Motor neuron (in vitro differentiated cells): ENCODE results near the gene IRF2BPL. TPM values are rescaled to one million over a fixed set of nuclear protein-coding genes. Genes with fewer than 3 reads are reported as not detected.

Experiments
- ATAC-seq, 8 experiments: fragments of 200-7000 bp; cut with Tn5 transposase; replicated peaks in 6 of 8; 2 replicates each; pipeline ENCODE4 v1.8.0; 2021; ENCODE audit warnings: mild to moderate bottlenecking in 8 of 8, moderate library complexity in 8 of 8
- H3K27ac ChIP-seq, 2 donors: fragments of 250-450 bp; sonication (Bioruptor Pico); 2 replicates each; pipeline ENCODE4 v1.9.0; 2021; ENCODE audit warnings: antibody characterized with exemption in 2 of 2, mild to moderate bottlenecking in 2 of 2, moderate library complexity in 1 of 2
- H3K4me1 ChIP-seq, 2 donors: fragments of 250-450 bp; sonication (Bioruptor Pico); replicated peaks in 1 of 2; 2 replicates each; pipeline ENCODE4 v1.6.1; 2021; ENCODE audit warnings: antibody characterized with exemption in 2 of 2, mild to moderate bottlenecking in 2 of 2, moderate library complexity in 1 of 2
- H3K4me3 ChIP-seq, 5 donors: fragments of 250-450 bp; sonication (Bioruptor Pico); 2 replicates each; pipeline ENCODE4 v1.9.0; 2021; ENCODE audit warnings: antibody characterized with exemption in 5 of 5, mild to moderate bottlenecking in 5 of 5, moderate library complexity in 4 of 5
- WGBS, 10 experiments: fragments of 450-650 bp; shearing (Covaris generic); methylation state at CpG; one replicate each; pipeline ENCODE4 v1.0.0; 2022; 5-methylcytosine and 5-hydroxymethylcytosine counted together
- in situ Hi-C, 9 experiments: fragments of 400-800 bp; cut with MboI; loops; one replicate each; pipeline ENCODE4 v1.15.0; 2021; ENCODE audit warnings: low sequenced_read_pairs in 9 of 9, low pct_unique_long_range_greater_than_20kb in 2 of 9; ENCODE audit not compliant: unreplicated experiment in 9 of 9
- total RNA-seq, 8 experiments: library from RNA; unstranded; fragments of 300-600 nt; gene quantifications; 2 replicates each; pipeline versions ENCODE4 v1.2.3 to v1.2.4, GENCODE V29; 2022

IRF2BPL gene
- total RNA-seq, 8 experiments from 2014 or later = 15.9 to 68.1 (median 40.4) TPM

GRCh38 chr14:77052281-77053044, 24.0 kb upstream of the IRF2BPL start:
- Histone ChIP-seq H3K4me1 (peaks cover 0 to 10% of the 10 kb centered on the region in 2 donors), H3K27ac (no peak overlapping the region), H3K4me3 (no peak overlapping the region)
- 19 to 100% (median 92%) methylated on average over 1 to 8 of the region's 8 CpGs; no CpG with 5 or more reads in 4 of the 10 experiments for WGBS, 10 experiments
- in situ Hi-C loops = loop anchor here in 7 of 9 experiments (10.0 to 25.0 kb wide), 2 partner anchors 138 to 140 kb away; no protein-coding TSS in a partner anchor
- peak in 2 of 8 experiments; percentile 8 to 23 for ATAC-seq

- peak in 2 of 8 experiments; percentile 58 to 67 for ATAC-seq
These were observed 22.6 kb upstream of the IRF2BPL start for GRCh38 chr14:77051116-77051515.

GRCh38 chr14:77046721-77047120, 18.2 kb upstream of the IRF2BPL start:
- Histone ChIP-seq H3K4me3 (no peak overlapping the region), H3K27ac (no peak overlapping the region), H3K4me1 (peaks cover 37 to 49% of the 10 kb centered on the region in 2 donors)
- no peak for ATAC-seq
- in situ Hi-C loops = no loop called here
- 25 to 100% (median 90%) methylated on average over 1 to 3 of the region's 3 CpGs; no CpG with 5 or more reads in 1 of the 10 experiments for WGBS, 10 experiments

More at GRCh38 chr14:77051116-77051515, 22.6 kb upstream of the IRF2BPL start:
- no peak overlapping the region for H3K27ac ChIP-seq
- no peak overlapping the region for H3K4me3 ChIP-seq
- WGBS, 10 experiments = 0 to 100% (median 82%) methylated on average over 1 to 5 of the region's 11 CpGs; no CpG with 5 or more reads in 4 of the 10 experiments
- in situ Hi-C loops = loop anchor here in 7 of 9 experiments (10.0 to 25.0 kb wide), 2 partner anchors 136 to 139 kb away; no protein-coding TSS in a partner anchor
- peaks cover 0 to 10% of the 10 kb centered on the region in 2 donors for H3K4me1 ChIP-seq

GRCh38 chr14:77045238-77046162, 17.0 kb upstream of the IRF2BPL start:
- Histone ChIP-seq H3K27ac (no peak overlapping the region), H3K4me1 (peaks cover 49 to 55% of the 10 kb centered on the region in 2 donors), H3K4me3 (no peak overlapping the region)
- 0 to 77% (median 54%) methylated on average over 1 to 8 of the region's 9 CpGs for WGBS, 10 experiments
- ATAC-seq = peak in 1 of 8 experiments; percentile 20
- in situ Hi-C loops = no loop called here

- in situ Hi-C loops = no loop called here
- H3K27ac ChIP-seq = no peak overlapping the region
- 0 to 50% (median 20%) methylated on average over 1 to 2 of the region's 2 CpGs; no CpG with 5 or more reads in 5 of the 10 experiments for WGBS, 10 experiments
- no peak overlapping the region for H3K4me3 ChIP-seq
- H3K4me1 ChIP-seq = peaks cover 50 to 55% of the 10 kb centered on the region in 2 donors
- ATAC-seq = peak in 1 of 8 experiments; percentile 2
These were observed 16.3 kb upstream of the IRF2BPL start for GRCh38 chr14:77044783-77045237.

- in situ Hi-C loops = no loop called here
- ATAC-seq = no peak
- 0 to 100% (median 98%) methylated on average over 1 to 6 of the region's 8 CpGs; no CpG with 5 or more reads in 2 of the 10 experiments for WGBS, 10 experiments
- Histone ChIP-seq H3K4me1 (peaks cover 58 to 60% of the 10 kb centered on the region in 2 donors), H3K27ac (no peak overlapping the region), H3K4me3 (no peak overlapping the region)
These were observed 15.5 kb upstream of the IRF2BPL start for GRCh38 chr14:77043984-77044485.

- H3K4me1 ChIP-seq = peaks cover 65 to 66% of the 10 kb centered on the region in 2 donors
- H3K27ac ChIP-seq = peak overlapping the region; percentile 92 to 96
- no peak overlapping the region for H3K4me3 ChIP-seq
- 12 to 100% (median 49%) methylated on average over 1 to 7 of the region's 10 CpGs; no CpG with 5 or more reads in 1 of the 10 experiments for WGBS, 10 experiments
- in situ Hi-C loops = no loop called here
- ATAC-seq = peak in 2 of 8 experiments; percentile 8 to 17
These were observed 14.9 kb upstream of the IRF2BPL start for GRCh38 chr14:77043177-77043983.

- in situ Hi-C loops = no loop called here
- Histone ChIP-seq H3K4me3 (no peak overlapping the region), H3K4me1 (peaks cover 78 to 80% of the 10 kb centered on the region in 2 donors), H3K27ac (peak overlapping the region; percentile 92 to 96)
- no peak for ATAC-seq
- WGBS, 10 experiments = 29 to 77% (median 58%) methylated on average over 4 to 10 of the region's 14 CpGs
These were observed 13.5 kb upstream of the IRF2BPL start for GRCh38 chr14:77041881-77042545.

GRCh38 chr14:77040741-77041653, 12.5 kb upstream of the IRF2BPL start:
- WGBS, 10 experiments = 9 to 60% (median 36%) methylated on average over 2 to 17 of the region's 23 CpGs; no CpG with 5 or more reads in 1 of the 10 experiments
- Histone ChIP-seq H3K27ac (peak overlapping the region; percentile 92 to 96), H3K4me1 (peaks cover 87 to 90% of the 10 kb centered on the region in 2 donors), H3K4me3 (peak overlapping the region; percentile 8 to 30 (median 22))
- in situ Hi-C loops = no loop called here
- ATAC-seq = peak in 5 of 8 experiments; percentile 1 to 20 (median 6)

GRCh38 chr14:77040059-77040740, 11.7 kb upstream of the IRF2BPL start:
- in situ Hi-C loops = no loop called here
- H3K4me1 ChIP-seq = peaks cover 82 to 84% of the 10 kb centered on the region in 2 donors
- ATAC-seq = peak; percentile 75 to 89 (median 82)
- peak overlapping the region; percentile 92 to 96 for H3K27ac ChIP-seq
- WGBS, 10 experiments = 0 to 7% (median 0%) methylated on average over 3 to 10 of the region's 26 CpGs; no CpG with 5 or more reads in 6 of the 10 experiments
- H3K4me3 ChIP-seq = peak overlapping the region; percentile 18 to 30 (median 22)
